ENCODE data around the gene SORBS1. TPM values are rescaled to one million over a fixed set of nuclear protein-coding genes. Genes with fewer than 3 reads are reported as not detected.
A peak's percentile ranks its signal among the peaks of the same experiment; 100 is the strongest.

The SORBS1 gene
- total and polyA plus RNA-seq, 2 donors (not counting 3 experiments of a cell fraction or from before 2014, with no cell fraction given), result 2.0 to 7.9 TPM

DNA sequence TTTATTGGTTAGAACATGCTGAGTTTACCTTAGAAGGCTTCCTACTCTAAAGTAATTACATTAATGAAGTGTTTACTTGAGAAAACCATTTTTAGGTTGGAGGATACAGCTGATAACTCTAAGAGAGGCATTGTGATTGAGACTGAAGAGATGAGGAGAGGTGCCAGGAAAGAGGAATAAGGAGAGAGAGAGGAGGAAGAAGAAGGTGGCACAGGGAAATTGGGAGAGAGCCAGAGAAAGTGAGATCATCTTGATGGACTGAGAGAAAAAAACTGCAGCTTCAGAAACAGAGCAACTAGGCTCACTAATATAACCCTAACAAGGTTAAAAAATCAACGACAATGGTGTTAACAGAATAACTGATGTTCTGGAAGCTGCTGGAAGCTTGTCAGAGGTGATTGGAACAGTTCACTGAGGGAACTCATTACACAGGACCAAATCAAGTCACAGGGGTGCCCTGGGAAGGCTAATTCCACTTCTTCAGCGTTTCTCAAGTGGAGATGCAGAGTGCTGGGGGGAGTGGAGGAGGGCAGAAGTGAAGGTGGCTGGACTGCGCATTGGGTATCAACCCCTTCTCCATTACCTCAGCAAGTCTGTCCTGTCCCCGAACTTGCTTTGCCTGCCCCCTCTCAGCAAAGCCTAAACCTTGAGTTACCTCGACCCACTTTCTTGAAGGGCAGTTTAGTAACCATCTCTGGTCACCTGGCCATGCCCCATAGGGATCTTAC lies 6.9 kb upstream of the SORBS1 start:
- H3K9ac ChIP-seq (replicated peaks; ENCODE audit: extremely low read depth, insufficient read depth, low read length), result no peak overlapping the region
- intact Hi-C loops (cut with micrococcal nuclease), result no loop called here
- H2AFZ ChIP-seq (ENCODE audit: low read depth, low read length), result no peak overlapping the region
- TF ChIP-seq EZH2 (IDR thresholded peaks at IDR 0.05; ENCODE audit: borderline replicate concordance, low read depth, low read length, severe bottlenecking) (no peak), POLR2A (IDR thresholded peaks at IDR 0.05; ENCODE audit: low read depth, low read length) (no peak), GATA2 (IDR thresholded peaks at IDR 0.05; ENCODE audit: insufficient read depth, insufficient read length, low read depth, low read length) (no peak), FOS (IDR thresholded peaks at IDR 0.05; ENCODE audit: borderline replicate concordance, insufficient read depth, low read length) (no peak), MYC (IDR thresholded peaks at IDR 0.05; ENCODE audit: low read depth, low read length) (no peak), JUN (IDR thresholded peaks at IDR 0.05; ENCODE audit: borderline replicate concordance, insufficient read depth, insufficient read length, low read depth) (no peak), POLR2AphosphoS5 (IDR thresholded peaks at IDR 0.05; ENCODE audit: insufficient read depth, low read depth, low read length) (no peak)
- TF ChIP-seq, protein P1, sequence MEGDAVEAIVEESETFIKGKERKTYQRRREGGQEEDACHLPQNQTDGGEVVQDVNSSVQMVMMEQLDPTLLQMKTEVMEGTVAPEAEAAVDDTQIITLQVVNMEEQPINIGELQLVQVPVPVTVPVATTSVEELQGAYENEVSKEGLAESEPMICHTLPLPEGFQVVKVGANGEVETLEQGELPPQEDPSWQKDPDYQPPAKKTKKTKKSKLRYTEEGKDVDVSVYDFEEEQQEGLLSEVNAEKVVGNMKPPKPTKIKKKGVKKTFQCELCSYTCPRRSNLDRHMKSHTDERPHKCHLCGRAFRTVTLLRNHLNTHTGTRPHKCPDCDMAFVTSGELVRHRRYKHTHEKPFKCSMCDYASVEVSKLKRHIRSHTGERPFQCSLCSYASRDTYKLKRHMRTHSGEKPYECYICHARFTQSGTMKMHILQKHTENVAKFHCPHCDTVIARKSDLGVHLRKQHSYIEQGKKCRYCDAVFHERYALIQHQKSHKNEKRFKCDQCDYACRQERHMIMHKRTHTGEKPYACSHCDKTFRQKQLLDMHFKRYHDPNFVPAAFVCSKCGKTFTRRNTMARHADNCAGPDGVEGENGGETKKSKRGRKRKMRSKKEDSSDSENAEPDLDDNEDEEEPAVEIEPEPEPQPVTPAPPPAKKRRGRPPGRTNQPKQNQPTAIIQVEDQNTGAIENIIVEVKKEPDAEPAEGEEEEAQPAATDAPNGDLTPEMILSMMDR (IDR thresholded peaks at IDR 0.05; ENCODE audit: extremely low read depth in 1 of 2, insufficient read depth in 1 of 2, low read depth in 1 of 2, low read length in 2 of 2), result no peak
- TF ChIP-seq, protein P2, sequence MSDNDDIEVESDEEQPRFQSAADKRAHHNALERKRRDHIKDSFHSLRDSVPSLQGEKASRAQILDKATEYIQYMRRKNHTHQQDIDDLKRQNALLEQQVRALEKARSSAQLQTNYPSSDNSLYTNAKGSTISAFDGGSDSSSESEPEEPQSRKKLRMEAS (IDR thresholded peaks at IDR 0.05; ENCODE audit: insufficient read depth, insufficient read length), result no peak
- BruUV-seq (replicated peaks), result no TSS peak
- H3K9me1 ChIP-seq (replicated peaks; ENCODE audit: control insufficient read depth, extremely low read depth, insufficient read depth, low read length), result no peaks in the 10 kb centered on the region
- H3K4me2 ChIP-seq (ENCODE audit: insufficient read depth, low read length), result no peak overlapping the region
- CTCF ChIA-PET, result interaction anchor here (1.0 kb wide), 1 partner anchor 13 kb away, joined by 3 read pairs; no protein-coding TSS in a partner anchor
- FAIRE-seq (no peak), DNase-seq (ENCODE audit: low read depth, low spot score) (peak; percentile 21)
- H3K4me1 ChIP-seq (ENCODE audit: control insufficient read depth, extremely low read depth, insufficient read depth, low read length), result no peaks in the 10 kb centered on the region
- no peak overlapping the region for H3K4me3 ChIP-seq (replicated peaks in 1 of 3; ENCODE audit: insufficient read depth in 1 of 3, low read depth in 1 of 3, low read length in 3 of 3)
- dilution Hi-C loops (cut with MboI; ENCODE audit: extremely low pct_ligation_motif_present, low sequenced_read_pairs), result no loop called here
- POLR2A ChIA-PET, result no interaction called here
- H3K9me3 ChIP-seq (replicated peaks; ENCODE audit: control insufficient read depth, insufficient read depth, low read length), result no peaks in the 10 kb centered on the region
- peaks cover 0 to 8% of the 10 kb centered on the region in 2 experiments for H3K27me3 ChIP-seq (ENCODE audit: control insufficient read depth in 2 of 2, insufficient read depth in 2 of 2, low read length in 2 of 2)
- no peaks in the 10 kb centered on the region for H3K79me2 ChIP-seq (ENCODE audit: control insufficient read depth, insufficient read depth, low read length)
- H3K36me3 ChIP-seq (ENCODE audit: control insufficient read depth in 2 of 2, extremely low read depth in 1 of 2, insufficient read depth in 2 of 2, low read length in 2 of 2), result no peaks in the 10 kb centered on the region
- H3K27ac ChIP-seq (ENCODE audit: insufficient read depth, low read depth, low read length), result no peak overlapping the region
- H4K20me1 ChIP-seq (replicated peaks; ENCODE audit: control insufficient read depth, extremely low read depth, insufficient read depth, low read length), result no peaks in the 10 kb centered on the region

Measured in endothelial cell of umbilical vein (primary cell).